Astrocyte (in vitro differentiated cells and primary cell): ENCODE data around the gene TUBG1. TPM values are rescaled to one million over a fixed set of nuclear protein-coding genes. Genes with fewer than 3 reads are reported as not detected.
A peak's percentile ranks its signal among the peaks of the same experiment; 100 is the strongest.

Source experiments
- DNase-seq: peaks from one replicate; pipeline ENCODE4 v3.0.0-alpha.2; 2010; ENCODE audit warnings: low read depth
- FAIRE-seq: peaks from 2 replicates; lab custom pipeline; 2011; peaks lifted over from hg19 to GRCh38; lab: Jason Lieb, UNC
- H2AFZ ChIP-seq: 2 replicates; pipeline ENCODE4 v1.6.0; 2012; ENCODE audit warnings: low read depth, low read length, inconsistent platforms
- H3K27ac ChIP-seq: 2 replicates; pipeline ENCODE4 v1.5.1; 2011; ENCODE audit warnings: low read depth, low read length, inconsistent platforms
- H3K27me3 ChIP-seq: 2 replicates; pipeline ENCODE4 v1.6.0; 2011; ENCODE audit warnings: low read length, inconsistent platforms; ENCODE audit not compliant: insufficient read depth
- H3K36me3 ChIP-seq: 2 replicates; pipeline ENCODE4 v1.5.1; 2011; ENCODE audit warnings: low read length, inconsistent platforms; ENCODE audit not compliant: insufficient read depth
- H3K4me1 ChIP-seq: 2 replicates; pipeline ENCODE4 v1.5.1; 2011; ENCODE audit warnings: low read length, inconsistent platforms; ENCODE audit not compliant: insufficient read depth
- H3K4me2 ChIP-seq: 2 replicates; pipeline ENCODE4 v1.6.0; 2012; ENCODE audit warnings: low read length, inconsistent platforms
- H3K4me3 ChIP-seq: 2 replicates; pipeline ENCODE4 v1.5.1; 2011; ENCODE audit warnings: low read depth, mild to moderate bottlenecking, low read length, inconsistent platforms; ENCODE audit not compliant: insufficient read depth
- H3K79me2 ChIP-seq: 2 replicates; pipeline ENCODE4 v1.6.0; 2012; ENCODE audit warnings: mild to moderate bottlenecking, low read length, inconsistent platforms; ENCODE audit not compliant: insufficient read depth
- H3K9ac ChIP-seq: 2 replicates; pipeline ENCODE4 v1.6.0; 2012; ENCODE audit warnings: mild to moderate bottlenecking, low read length, inconsistent platforms
- H3K9me3 ChIP-seq: 2 replicates; pipeline ENCODE4 v1.5.1; 2012; ENCODE audit warnings: low read depth, mild to moderate bottlenecking, low read length, inconsistent platforms; ENCODE audit not compliant: insufficient read depth
- H4K20me1 ChIP-seq: 2 replicates; pipeline ENCODE4 v1.6.0; 2012; ENCODE audit warnings: low read length, inconsistent platforms; ENCODE audit not compliant: insufficient read depth
- H3K27ac Mint-ChIP-seq: one replicate; pipeline ENCODE4 v1.8.0; 2021; ENCODE audit warnings: mild to moderate bottlenecking, mixed read lengths; ENCODE audit not compliant: unreplicated experiment
- H3K27me3 Mint-ChIP-seq: one replicate; pipeline ENCODE4 v1.8.0; 2021; ENCODE audit warnings: low read depth, mixed read lengths; ENCODE audit not compliant: unreplicated experiment
- H3K36me3 Mint-ChIP-seq: one replicate; pipeline ENCODE4 v1.8.0; 2021; ENCODE audit warnings: low read depth, mixed read lengths; ENCODE audit not compliant: unreplicated experiment
- H3K4me1 Mint-ChIP-seq: one replicate; pipeline ENCODE4 v1.8.0; 2021; ENCODE audit warnings: low read depth, mixed read lengths; ENCODE audit not compliant: unreplicated experiment
- H3K4me3 Mint-ChIP-seq: one replicate; pipeline ENCODE4 v1.8.0; 2021; ENCODE audit warnings: mild to moderate bottlenecking, moderate library complexity, mixed read lengths; ENCODE audit not compliant: unreplicated experiment
- H3K9me3 Mint-ChIP-seq: one replicate; pipeline ENCODE4 v1.8.0; 2021; ENCODE audit warnings: mild to moderate bottlenecking, mixed read lengths; ENCODE audit not compliant: unreplicated experiment
- CTCF ChIP-seq: IDR thresholded peaks from 2 replicates; pipeline ENCODE4 v1.5.1; 2011; ENCODE audit warnings: low read depth, mild to moderate bottlenecking, inconsistent platforms, low read length, moderate library complexity; ENCODE audit not compliant: insufficient read depth
- EZH2 ChIP-seq: IDR thresholded peaks from 2 replicates; pipeline ENCODE4 v1.6.1; 2012; ENCODE audit warnings: mild to moderate bottlenecking, low read length, inconsistent platforms; ENCODE audit not compliant: insufficient read depth
- total RNA-seq: library from RNA; stranded (reverse); gene quantifications from 2 replicates; pipeline ENCODE4 v1.2.1, GENCODE V29; 2021

TUBG1 gene
- total RNA-seq, 1 donor from 2014 or later = 47.2 TPM

GRCh38 chr17:42563143-42563509 lies 46.4 kb upstream of the TUBG1 start:
- Mint-ChIP-seq H3K9me3 (no peaks in the 10 kb centered on the region), H3K27ac (peak overlapping the region; percentile 94), H3K27me3 (no peaks in the 10 kb centered on the region), H3K4me3 (peak overlapping the region; percentile 92), H3K4me1 (peaks cover 22% of the 10 kb centered on the region), H3K36me3 (peaks cover 5% of the 10 kb centered on the region)
- TF ChIP-seq CTCF (no peak), EZH2 (no peak)
- H3K9me3 ChIP-seq = no peaks in the 10 kb centered on the region
- H4K20me1 ChIP-seq = no peaks in the 10 kb centered on the region
- no peak for FAIRE-seq
- H3K36me3 ChIP-seq = peaks cover 13% of the 10 kb centered on the region
- H3K4me2 ChIP-seq = peak overlapping the region; percentile 95
- no peak overlapping the region for H3K27ac ChIP-seq
- H3K4me1 ChIP-seq = peaks cover 26% of the 10 kb centered on the region
- no peaks in the 10 kb centered on the region for H3K27me3 ChIP-seq
- H2AFZ ChIP-seq = no peak overlapping the region
- peak overlapping the region; percentile 96 for H3K9ac ChIP-seq
- H3K4me3 ChIP-seq = peak overlapping the region; percentile 86
- peaks cover 45% of the 10 kb centered on the region for H3K79me2 ChIP-seq
- no peak for DNase-seq

GRCh38 chr17:42563543-42563942 lies 45.9 kb upstream of the TUBG1 start:
- no peaks in the 10 kb centered on the region for H3K9me3 Mint-ChIP-seq
- peak overlapping the region; percentile 92 for H3K4me3 Mint-ChIP-seq
- peaks cover 22% of the 10 kb centered on the region for H3K4me1 Mint-ChIP-seq
- Histone ChIP-seq H3K79me2 (peaks cover 50% of the 10 kb centered on the region), H2AFZ (no peak overlapping the region), H3K9me3 (no peaks in the 10 kb centered on the region), H3K9ac (peak overlapping the region; percentile 96), H3K27ac (no peak overlapping the region), H3K27me3 (no peaks in the 10 kb centered on the region), H3K4me1 (peaks cover 29% of the 10 kb centered on the region), H3K4me2 (peak overlapping the region; percentile 95), H3K4me3 (peak overlapping the region; percentile 86), H3K36me3 (peaks cover 13% of the 10 kb centered on the region), H4K20me1 (peaks cover 3% of the 10 kb centered on the region)
- H3K36me3 Mint-ChIP-seq = peaks cover 6% of the 10 kb centered on the region
- peak overlapping the region; percentile 71 for H3K27ac Mint-ChIP-seq
- DNase-seq (no peak), FAIRE-seq (no peak)
- TF ChIP-seq CTCF (no peak), EZH2 (no peak)
- no peaks in the 10 kb centered on the region for H3K27me3 Mint-ChIP-seq

- H3K27ac Mint-ChIP-seq = no peak overlapping the region
- peaks cover 15% of the 10 kb centered on the region for H3K36me3 ChIP-seq
- no peak for TF ChIP-seq CTCF
- no peak for TF ChIP-seq EZH2
- peaks cover 54% of the 10 kb centered on the region for H3K79me2 ChIP-seq
- no peaks in the 10 kb centered on the region for H3K27me3 ChIP-seq
- H3K4me2 ChIP-seq = peak overlapping the region; percentile 95
- H2AFZ ChIP-seq = no peak overlapping the region
- peaks cover 22% of the 10 kb centered on the region for H3K4me1 Mint-ChIP-seq
- no peaks in the 10 kb centered on the region for H3K9me3 Mint-ChIP-seq
- no peak overlapping the region for H3K4me3 ChIP-seq
- peak overlapping the region; percentile 92 for H3K4me3 Mint-ChIP-seq
- FAIRE-seq (no peak), DNase-seq (no peak)
- peaks cover 8% of the 10 kb centered on the region for H3K36me3 Mint-ChIP-seq
- peak overlapping the region; percentile 96 for H3K9ac ChIP-seq
- H3K4me1 ChIP-seq = peaks cover 32% of the 10 kb centered on the region
- peaks cover 7% of the 10 kb centered on the region for H4K20me1 ChIP-seq
- H3K27ac ChIP-seq = no peak overlapping the region
- H3K27me3 Mint-ChIP-seq = no peaks in the 10 kb centered on the region
- no peaks in the 10 kb centered on the region for H3K9me3 ChIP-seq
Observed at GRCh38 chr17:42563950-42564349, 45.5 kb upstream of the TUBG1 start.
